Neural cell (in vitro differentiated cells): ENCODE measurements around the gene TLE1.

ENCODE experiments used
- CTCF ChIP-seq: fragments of 450-650 bp; IDR thresholded peaks from 2 replicates; pipeline ENCODE4 v1.5.1; 2014; ENCODE audit warnings: antibody characterized with exemption, mild to moderate bottlenecking, moderate library complexity; ENCODE audit not compliant: poor library complexity, severe bottlenecking
- EP300 ChIP-seq: fragments of 450-650 bp; conservative IDR thresholded peaks from 2 replicates; pipeline ENCODE4 v1.6.1; 2014; ENCODE audit warnings: antibody characterized with exemption, mild to moderate bottlenecking, moderate library complexity; ENCODE audit not compliant: poor library complexity, severe bottlenecking
- EZH2 ChIP-seq: fragments of 200-600, 300-800 bp; shearing (Covaris generic), sonication (generic); IDR thresholded peaks from 2 replicates; pipeline ENCODE4 v1.6.1; 2014; ENCODE audit warnings: antibody characterized with exemption, low read length, borderline replicate concordance, mild to moderate bottlenecking; ENCODE audit not compliant: insufficient read depth, poor library complexity, severe bottlenecking
- MXI1 ChIP-seq: fragments of 450-650 bp; conservative IDR thresholded peaks from 2 replicates; pipeline ENCODE4 v1.6.1; 2014; ENCODE audit warnings: antibody characterized with exemption, mild to moderate bottlenecking; ENCODE audit not compliant: poor library complexity, severe bottlenecking
- POLR2AphosphoS5 ChIP-seq: IDR thresholded peaks from 2 replicates; pipeline ENCODE4 v1.6.1; 2012
- SMC3 ChIP-seq: fragments of 450-650 bp; conservative IDR thresholded peaks from 2 replicates; pipeline ENCODE4 v1.6.1; 2014; ENCODE audit warnings: antibody characterized with exemption, mild to moderate bottlenecking, moderate library complexity; ENCODE audit not compliant: poor library complexity
- TAF1 ChIP-seq: IDR thresholded peaks from 2 replicates; pipeline ENCODE4 v1.6.1; 2012; ENCODE audit warnings: low read depth
- TF ChIP-seq, protein P1 (sequence below): IDR thresholded peaks from 2 replicates; pipeline ENCODE4 v1.6.1; 2012; ENCODE audit warnings: borderline replicate concordance

DNA sequence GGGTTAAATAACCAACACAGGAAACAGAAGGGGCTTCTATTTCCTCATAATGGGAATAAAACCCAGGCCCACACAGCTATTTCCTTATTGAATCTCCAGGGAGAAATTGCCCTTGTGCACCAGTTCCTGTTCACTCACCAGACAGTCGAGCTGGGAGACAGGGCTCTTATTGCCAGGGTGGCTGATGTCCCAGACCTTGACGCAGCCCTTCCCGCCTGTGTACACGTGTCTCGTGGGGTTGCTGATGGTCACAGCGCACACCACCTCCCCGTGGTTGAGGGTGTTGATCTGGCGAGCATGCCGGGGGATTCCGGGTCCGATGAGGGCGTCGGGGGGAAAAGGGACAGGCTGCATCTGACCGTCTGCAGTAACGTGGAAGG lies 96.5 kb downstream of the TLE1 start:
- TF ChIP-seq CTCF (no peak), POLR2AphosphoS5 (no peak), EZH2 (no peak), EP300 (no peak), TAF1 (no peak), SMC3 (no peak), MXI1 (no peak)
- TF ChIP-seq, protein P1, sequence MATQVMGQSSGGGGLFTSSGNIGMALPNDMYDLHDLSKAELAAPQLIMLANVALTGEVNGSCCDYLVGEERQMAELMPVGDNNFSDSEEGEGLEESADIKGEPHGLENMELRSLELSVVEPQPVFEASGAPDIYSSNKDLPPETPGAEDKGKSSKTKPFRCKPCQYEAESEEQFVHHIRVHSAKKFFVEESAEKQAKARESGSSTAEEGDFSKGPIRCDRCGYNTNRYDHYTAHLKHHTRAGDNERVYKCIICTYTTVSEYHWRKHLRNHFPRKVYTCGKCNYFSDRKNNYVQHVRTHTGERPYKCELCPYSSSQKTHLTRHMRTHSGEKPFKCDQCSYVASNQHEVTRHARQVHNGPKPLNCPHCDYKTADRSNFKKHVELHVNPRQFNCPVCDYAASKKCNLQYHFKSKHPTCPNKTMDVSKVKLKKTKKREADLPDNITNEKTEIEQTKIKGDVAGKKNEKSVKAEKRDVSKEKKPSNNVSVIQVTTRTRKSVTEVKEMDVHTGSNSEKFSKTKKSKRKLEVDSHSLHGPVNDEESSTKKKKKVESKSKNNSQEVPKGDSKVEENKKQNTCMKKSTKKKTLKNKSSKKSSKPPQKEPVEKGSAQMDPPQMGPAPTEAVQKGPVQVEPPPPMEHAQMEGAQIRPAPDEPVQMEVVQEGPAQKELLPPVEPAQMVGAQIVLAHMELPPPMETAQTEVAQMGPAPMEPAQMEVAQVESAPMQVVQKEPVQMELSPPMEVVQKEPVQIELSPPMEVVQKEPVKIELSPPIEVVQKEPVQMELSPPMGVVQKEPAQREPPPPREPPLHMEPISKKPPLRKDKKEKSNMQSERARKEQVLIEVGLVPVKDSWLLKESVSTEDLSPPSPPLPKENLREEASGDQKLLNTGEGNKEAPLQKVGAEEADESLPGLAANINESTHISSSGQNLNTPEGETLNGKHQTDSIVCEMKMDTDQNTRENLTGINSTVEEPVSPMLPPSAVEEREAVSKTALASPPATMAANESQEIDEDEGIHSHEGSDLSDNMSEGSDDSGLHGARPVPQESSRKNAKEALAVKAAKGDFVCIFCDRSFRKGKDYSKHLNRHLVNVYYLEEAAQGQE: no peak
